Endothelial cell of hepatic sinusoid (primary cell): Measurements from ENCODE around the gene JUN.

Source experiments
- in situ Hi-C: cut with HindIII; loops from 2 replicates; pipeline ENCODE4 v1.10.0; 2017; ENCODE audit warnings: low sequenced_read_pairs

The JUN gene

GRCh38 chr1:58732087-58732775, 51.6 kb downstream of the JUN start:
- in situ Hi-C loops, result no loop called here
